Measurements from ENCODE around the gene BAX. TPM values are rescaled to one million over a fixed set of nuclear protein-coding genes. Genes with fewer than 3 reads are reported as not detected.
A peak's percentile ranks its signal among the peaks of the same experiment; 100 is the strongest.

The BAX gene
- total RNA-seq, 1 donor from 2014 or later = 161 TPM

DNA sequence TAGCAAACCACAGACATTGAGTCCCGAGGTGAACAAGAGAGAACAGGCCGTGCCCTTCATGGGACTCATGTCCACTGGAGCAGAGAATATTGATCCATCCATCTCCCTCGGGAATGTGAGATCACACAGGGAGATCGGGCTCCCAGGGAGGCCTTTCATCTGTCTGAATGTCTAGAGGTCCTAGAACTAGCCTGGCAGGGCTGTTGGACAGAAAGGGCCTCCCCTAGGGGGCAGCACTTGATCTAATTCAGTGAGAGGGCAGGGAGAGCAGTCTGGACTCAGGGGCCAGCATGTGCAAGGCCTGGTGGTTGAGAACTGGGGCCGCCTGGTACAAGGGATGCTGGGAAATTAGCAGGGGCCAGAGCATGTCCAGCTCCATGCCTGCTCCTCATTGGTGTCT lies 43.3 kb downstream of the BAX start:
- TF ChIP-seq, protein P1, sequence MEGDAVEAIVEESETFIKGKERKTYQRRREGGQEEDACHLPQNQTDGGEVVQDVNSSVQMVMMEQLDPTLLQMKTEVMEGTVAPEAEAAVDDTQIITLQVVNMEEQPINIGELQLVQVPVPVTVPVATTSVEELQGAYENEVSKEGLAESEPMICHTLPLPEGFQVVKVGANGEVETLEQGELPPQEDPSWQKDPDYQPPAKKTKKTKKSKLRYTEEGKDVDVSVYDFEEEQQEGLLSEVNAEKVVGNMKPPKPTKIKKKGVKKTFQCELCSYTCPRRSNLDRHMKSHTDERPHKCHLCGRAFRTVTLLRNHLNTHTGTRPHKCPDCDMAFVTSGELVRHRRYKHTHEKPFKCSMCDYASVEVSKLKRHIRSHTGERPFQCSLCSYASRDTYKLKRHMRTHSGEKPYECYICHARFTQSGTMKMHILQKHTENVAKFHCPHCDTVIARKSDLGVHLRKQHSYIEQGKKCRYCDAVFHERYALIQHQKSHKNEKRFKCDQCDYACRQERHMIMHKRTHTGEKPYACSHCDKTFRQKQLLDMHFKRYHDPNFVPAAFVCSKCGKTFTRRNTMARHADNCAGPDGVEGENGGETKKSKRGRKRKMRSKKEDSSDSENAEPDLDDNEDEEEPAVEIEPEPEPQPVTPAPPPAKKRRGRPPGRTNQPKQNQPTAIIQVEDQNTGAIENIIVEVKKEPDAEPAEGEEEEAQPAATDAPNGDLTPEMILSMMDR (conservative IDR thresholded peaks at IDR 0.05) = peak; percentile 71
- Mint-ChIP-seq H3K9me3 (no peaks in the 10 kb centered on the region), H3K36me3 (peaks cover 14% of the 10 kb centered on the region), H3K4me3 (peak overlapping the region; percentile 27), H3K27me3 (no peaks in the 10 kb centered on the region), H3K4me1 (ENCODE audit: unreplicated experiment) (peaks cover 27% of the 10 kb centered on the region), H3K27ac (no peak overlapping the region)
- DNase-seq (ENCODE audit: extremely low spot score, unreplicated experiment) = no peak

DNA sequence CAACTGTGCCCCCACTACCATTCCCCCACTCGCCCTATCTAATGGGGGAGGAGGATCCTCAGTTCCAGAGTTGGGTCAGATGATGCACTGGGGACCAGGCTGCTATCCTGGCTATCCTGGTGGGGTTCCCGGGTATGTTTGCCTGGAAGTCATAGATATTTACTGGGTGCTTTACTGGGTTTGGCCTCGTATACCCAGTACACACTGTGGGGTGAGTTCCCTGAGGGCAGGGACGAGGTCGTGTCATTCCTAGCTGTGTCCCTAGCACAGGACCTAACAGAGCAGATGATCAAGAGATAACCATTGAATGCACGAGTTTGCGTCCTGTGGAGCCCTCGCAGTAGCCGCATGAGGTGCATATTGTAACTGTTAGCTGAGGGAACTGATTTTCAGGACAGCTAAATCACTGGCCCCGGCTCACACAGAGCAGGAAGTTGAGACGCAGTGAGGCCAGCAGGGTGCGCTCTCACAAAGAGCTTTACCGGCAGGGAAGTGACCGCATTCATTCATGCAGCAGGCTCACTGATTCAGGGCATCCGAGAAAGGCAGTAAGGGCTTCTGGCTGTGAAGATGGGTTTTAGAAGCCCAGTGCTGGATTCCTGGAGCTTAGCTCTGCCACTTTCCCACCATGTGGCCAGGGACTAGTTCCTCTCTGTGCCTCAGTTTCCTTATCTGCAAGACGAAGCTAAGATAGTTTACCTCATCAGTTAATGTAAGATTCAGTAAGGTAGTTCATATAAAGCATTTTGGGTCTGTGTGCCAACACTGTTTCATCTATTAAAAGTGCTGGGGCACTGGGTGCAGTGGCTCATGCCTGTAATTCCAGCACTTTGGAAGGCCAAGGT lies 45.0 kb downstream of the BAX start:
- Mint-ChIP-seq H3K4me3 (peak overlapping the region; percentile 5), H3K4me1 (ENCODE audit: unreplicated experiment) (peaks cover 17% of the 10 kb centered on the region), H3K36me3 (peaks cover 6% of the 10 kb centered on the region), H3K9me3 (no peaks in the 10 kb centered on the region), H3K27ac (peak overlapping the region; percentile 21), H3K27me3 (no peaks in the 10 kb centered on the region)
- DNase-seq (ENCODE audit: extremely low spot score, unreplicated experiment) = no peak
- TF ChIP-seq, protein P1 (conservative IDR thresholded peaks at IDR 0.05) = peak; percentile 82

DNA sequence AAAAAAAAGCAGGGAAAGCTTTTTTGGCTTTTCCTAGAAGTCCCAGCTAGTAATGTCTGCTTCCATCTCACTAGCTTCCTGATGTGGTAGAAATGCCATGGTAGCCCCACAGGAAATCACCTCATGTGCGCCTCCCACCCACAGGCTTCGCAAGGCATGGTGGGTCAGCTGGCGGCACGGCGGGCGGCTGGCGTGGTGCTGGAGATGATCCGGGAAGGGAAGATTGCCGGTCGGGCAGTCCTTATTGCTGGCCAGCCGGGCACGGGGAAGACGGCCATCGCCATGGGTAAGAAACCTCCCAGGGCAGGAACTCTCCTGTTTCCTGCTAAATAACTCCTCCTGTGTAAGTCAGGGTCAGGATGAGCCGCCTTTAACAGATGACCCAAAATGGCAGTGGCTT lies 49.5 kb downstream of the BAX start:
- H3K9me3 Mint-ChIP-seq = no peaks in the 10 kb centered on the region
- peaks cover 9% of the 10 kb centered on the region for H3K36me3 Mint-ChIP-seq
- no peak for DNase-seq (ENCODE audit: extremely low spot score, unreplicated experiment)
- no peak overlapping the region for H3K27ac Mint-ChIP-seq
- TF ChIP-seq, protein P1 (conservative IDR thresholded peaks at IDR 0.05) = no peak
- H3K27me3 Mint-ChIP-seq = no peaks in the 10 kb centered on the region
- peaks cover 7% of the 10 kb centered on the region for H3K4me1 Mint-ChIP-seq (ENCODE audit: unreplicated experiment)
- no peak overlapping the region for H3K4me3 Mint-ChIP-seq

DNA sequence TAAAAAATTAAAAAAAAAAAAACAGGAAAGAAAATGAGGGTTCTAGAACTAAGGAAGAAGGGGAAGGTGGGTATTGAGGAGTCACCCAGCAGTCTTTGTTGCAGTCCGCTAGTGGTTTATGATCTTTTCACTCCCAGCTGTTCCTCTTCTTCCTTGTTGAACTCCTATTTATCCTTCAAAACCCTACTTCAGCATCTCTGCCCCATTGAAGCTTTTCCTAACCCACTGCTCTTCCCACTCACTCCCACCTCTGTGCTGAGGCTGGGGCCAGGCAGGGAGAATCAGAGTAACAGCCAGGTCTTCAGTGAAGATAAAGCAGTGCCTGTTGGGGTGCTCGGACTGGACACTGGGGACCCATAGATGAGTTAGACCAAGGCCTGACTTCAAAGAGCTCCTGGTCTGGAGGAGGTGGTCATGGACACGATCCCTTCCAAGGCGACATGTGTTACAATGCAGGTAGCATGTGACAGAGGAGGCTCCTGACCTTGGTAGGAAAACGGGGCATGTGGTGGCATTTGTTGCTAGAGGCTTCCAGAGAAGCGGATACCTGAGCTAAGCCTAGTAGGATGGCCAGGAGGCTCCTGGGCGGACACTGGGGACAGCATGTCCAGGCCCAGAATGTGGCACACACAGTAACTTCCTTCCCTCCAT lies 50.4 kb downstream of the BAX start:
- Mint-ChIP-seq H3K9me3 (no peaks in the 10 kb centered on the region), H3K27me3 (no peaks in the 10 kb centered on the region), H3K4me3 (no peak overlapping the region), H3K4me1 (ENCODE audit: unreplicated experiment) (no peaks in the 10 kb centered on the region), H3K36me3 (peaks cover 3% of the 10 kb centered on the region), H3K27ac (no peak overlapping the region)
- no peak for DNase-seq (ENCODE audit: extremely low spot score, unreplicated experiment)
- TF ChIP-seq, protein P1 (conservative IDR thresholded peaks at IDR 0.05) = no peak

DNA sequence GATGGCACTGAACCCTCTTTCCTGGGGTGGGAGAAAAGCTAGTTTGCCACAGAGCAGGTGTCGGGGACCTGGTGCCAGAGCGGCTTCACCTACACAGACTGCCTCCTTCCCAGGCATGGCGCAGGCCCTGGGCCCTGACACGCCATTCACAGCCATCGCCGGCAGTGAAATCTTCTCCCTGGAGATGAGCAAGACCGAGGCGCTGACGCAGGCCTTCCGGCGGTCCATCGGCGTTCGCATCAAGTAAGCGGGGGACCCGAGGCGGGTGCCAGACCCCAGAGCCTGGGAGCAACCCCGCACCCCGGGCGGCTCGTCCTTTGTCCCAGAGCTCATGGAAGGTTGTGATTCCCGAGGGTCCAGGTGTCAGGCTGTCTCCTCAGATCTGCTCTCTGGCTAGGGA lies 52.2 kb downstream of the BAX start:
- Mint-ChIP-seq H3K9me3 (no peaks in the 10 kb centered on the region), H3K4me1 (ENCODE audit: unreplicated experiment) (no peaks in the 10 kb centered on the region), H3K4me3 (no peak overlapping the region), H3K27ac (no peak overlapping the region), H3K36me3 (peaks cover 3% of the 10 kb centered on the region), H3K27me3 (no peaks in the 10 kb centered on the region)
- DNase-seq (ENCODE audit: extremely low spot score, unreplicated experiment) = no peak
- TF ChIP-seq, protein P1 (conservative IDR thresholded peaks at IDR 0.05) = no peak
